Memory B cell (primary cell): ENCODE measurements around the gene MRTFA.

Experiments used
- ATAC-seq: fragments of 150-1000 bp; cut with Tn5 transposase; 2 replicates; pipeline ENCODE4 v1.10.0; 2021; ENCODE audit warnings: low read depth, mild to moderate bottlenecking, moderate library complexity
- DNase-seq, 2 donors: peaks; one replicate each; pipeline ENCODE4 v3.0.0; 2022; ENCODE audit warnings: low spot score in 2 of 2
- H3K27ac Mint-ChIP-seq: one replicate; pipeline ENCODE4 v1.8.0; 2022; ENCODE audit warnings: mild to moderate bottlenecking, moderate library complexity, mixed read lengths
- H3K27me3 Mint-ChIP-seq: one replicate; pipeline ENCODE4 v1.8.0; 2022; ENCODE audit warnings: mixed read lengths
- H3K36me3 Mint-ChIP-seq: one replicate; pipeline ENCODE4 v1.8.0; 2022; ENCODE audit warnings: mild to moderate bottlenecking, mixed read lengths
- H3K4me1 Mint-ChIP-seq: one replicate; pipeline ENCODE4 v1.8.0; 2022; ENCODE audit warnings: mixed read lengths
- H3K4me3 Mint-ChIP-seq: one replicate; pipeline ENCODE4 v1.8.0; 2022; ENCODE audit warnings: mild to moderate bottlenecking, moderate library complexity, mixed read lengths
- H3K9me3 Mint-ChIP-seq: one replicate; pipeline ENCODE4 v1.8.0; 2022; ENCODE audit warnings: mixed read lengths

Gene MRTFA

GRCh38 chr22:40450616-40451015, 185.9 kb downstream of the MRTFA start:
- Mint-ChIP-seq H3K36me3 (peaks cover 27% of the 10 kb centered on the region), H3K27ac (no peak overlapping the region), H3K4me1 (peaks cover 37% of the 10 kb centered on the region), H3K4me3 (no peak overlapping the region), H3K27me3 (no peaks in the 10 kb centered on the region), H3K9me3 (no peaks in the 10 kb centered on the region)
- ATAC-seq = no peak
- DNase-seq = no peak

GRCh38 chr22:40449676-40450035, 186.9 kb downstream of the MRTFA start:
- peaks cover 28% of the 10 kb centered on the region for H3K36me3 Mint-ChIP-seq
- no peaks in the 10 kb centered on the region for H3K9me3 Mint-ChIP-seq
- peaks cover 39% of the 10 kb centered on the region for H3K4me1 Mint-ChIP-seq
- H3K27ac Mint-ChIP-seq = no peak overlapping the region
- no peak overlapping the region for H3K4me3 Mint-ChIP-seq
- no peaks in the 10 kb centered on the region for H3K27me3 Mint-ChIP-seq
- ATAC-seq (no peak), DNase-seq (no peak)

GRCh38 chr22:40446203-40446602, 190.3 kb downstream of the MRTFA start:
- no peaks in the 10 kb centered on the region for H3K27me3 Mint-ChIP-seq
- no peak overlapping the region for H3K4me3 Mint-ChIP-seq
- H3K27ac Mint-ChIP-seq = peak overlapping the region; percentile 81
- no peaks in the 10 kb centered on the region for H3K9me3 Mint-ChIP-seq
- ATAC-seq (no peak), DNase-seq (no peak)
- H3K36me3 Mint-ChIP-seq = peaks cover 22% of the 10 kb centered on the region
- peaks cover 41% of the 10 kb centered on the region for H3K4me1 Mint-ChIP-seq

DNA sequence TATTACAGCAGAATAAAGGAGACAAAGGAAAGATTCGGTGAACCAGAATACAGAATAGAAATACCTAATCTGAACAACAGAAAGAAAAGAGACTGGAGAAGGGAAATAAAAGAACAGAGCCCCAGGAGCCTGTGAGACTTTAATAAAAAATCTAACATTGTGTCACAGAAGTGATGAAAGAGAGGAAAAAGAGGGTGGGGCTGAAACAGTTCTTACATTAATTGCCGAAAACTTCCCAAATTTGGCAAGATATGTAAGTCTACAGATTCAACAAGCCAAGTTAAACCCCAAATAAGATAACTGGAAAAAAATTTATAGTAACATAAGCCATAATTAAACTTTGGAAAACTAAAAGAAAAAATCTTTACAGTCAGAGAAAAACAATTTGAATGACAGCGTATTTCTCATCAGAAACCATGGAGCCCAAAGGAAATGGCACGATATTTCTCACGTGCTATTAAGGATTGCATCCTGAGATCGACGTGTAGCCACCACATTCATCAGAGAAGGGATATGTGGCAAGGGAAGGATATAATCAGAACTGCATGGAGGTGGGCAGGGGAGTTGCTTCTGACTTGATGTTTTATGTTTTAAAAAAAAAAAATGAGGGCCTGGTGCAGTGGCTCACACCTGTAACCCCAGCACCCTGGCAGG, 192.2 kb downstream of the MRTFA start:
- H3K27ac Mint-ChIP-seq = peak overlapping the region; percentile 22
- peaks cover 45% of the 10 kb centered on the region for H3K4me1 Mint-ChIP-seq
- peaks cover 24% of the 10 kb centered on the region for H3K36me3 Mint-ChIP-seq
- H3K27me3 Mint-ChIP-seq = no peaks in the 10 kb centered on the region
- no peak for ATAC-seq
- no peak overlapping the region for H3K4me3 Mint-ChIP-seq
- H3K9me3 Mint-ChIP-seq = no peaks in the 10 kb centered on the region
- DNase-seq = no peak

GRCh38 chr22:40443732-40444131, 192.8 kb downstream of the MRTFA start:
- no peaks in the 10 kb centered on the region for H3K9me3 Mint-ChIP-seq
- H3K27ac Mint-ChIP-seq = peak overlapping the region; percentile 22
- peaks cover 45% of the 10 kb centered on the region for H3K4me1 Mint-ChIP-seq
- no peaks in the 10 kb centered on the region for H3K27me3 Mint-ChIP-seq
- DNase-seq (no peak), ATAC-seq (peak; percentile 38)
- peaks cover 24% of the 10 kb centered on the region for H3K36me3 Mint-ChIP-seq
- no peak overlapping the region for H3K4me3 Mint-ChIP-seq

DNA sequence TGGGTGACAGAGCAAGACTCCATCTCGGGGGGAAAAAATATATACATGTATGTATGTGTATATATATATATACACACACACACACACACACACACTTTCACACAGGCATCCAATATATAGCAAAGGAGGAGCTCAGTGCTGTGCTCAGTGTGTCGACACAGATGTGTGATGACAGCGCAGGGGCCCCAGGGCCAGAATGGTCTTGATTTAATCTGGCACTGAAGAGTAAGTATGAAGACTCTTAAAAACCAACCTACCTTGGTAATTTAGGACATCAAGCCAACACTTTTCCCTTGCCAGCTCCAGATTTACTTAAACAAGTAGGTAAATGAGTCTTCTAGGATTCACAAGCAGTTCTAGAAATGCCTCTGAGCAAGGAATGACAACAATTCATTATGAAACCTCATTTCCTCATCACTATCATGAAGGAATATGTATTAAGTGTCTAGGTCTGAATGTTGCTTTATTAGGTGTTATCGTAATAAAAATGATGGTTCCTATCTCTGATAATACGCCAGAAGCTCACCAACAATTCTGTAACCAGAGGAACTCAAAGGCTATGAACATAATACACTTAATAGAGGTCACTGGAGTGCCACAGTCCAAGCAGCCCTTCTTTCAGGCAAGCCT, 194.6 kb downstream of the MRTFA start:
- Mint-ChIP-seq H3K4me1 (peaks cover 52% of the 10 kb centered on the region), H3K27me3 (no peaks in the 10 kb centered on the region), H3K36me3 (peaks cover 22% of the 10 kb centered on the region), H3K27ac (peak overlapping the region; percentile 73), H3K9me3 (no peaks in the 10 kb centered on the region), H3K4me3 (no peak overlapping the region)
- no peak for ATAC-seq
- DNase-seq = no peak

DNA sequence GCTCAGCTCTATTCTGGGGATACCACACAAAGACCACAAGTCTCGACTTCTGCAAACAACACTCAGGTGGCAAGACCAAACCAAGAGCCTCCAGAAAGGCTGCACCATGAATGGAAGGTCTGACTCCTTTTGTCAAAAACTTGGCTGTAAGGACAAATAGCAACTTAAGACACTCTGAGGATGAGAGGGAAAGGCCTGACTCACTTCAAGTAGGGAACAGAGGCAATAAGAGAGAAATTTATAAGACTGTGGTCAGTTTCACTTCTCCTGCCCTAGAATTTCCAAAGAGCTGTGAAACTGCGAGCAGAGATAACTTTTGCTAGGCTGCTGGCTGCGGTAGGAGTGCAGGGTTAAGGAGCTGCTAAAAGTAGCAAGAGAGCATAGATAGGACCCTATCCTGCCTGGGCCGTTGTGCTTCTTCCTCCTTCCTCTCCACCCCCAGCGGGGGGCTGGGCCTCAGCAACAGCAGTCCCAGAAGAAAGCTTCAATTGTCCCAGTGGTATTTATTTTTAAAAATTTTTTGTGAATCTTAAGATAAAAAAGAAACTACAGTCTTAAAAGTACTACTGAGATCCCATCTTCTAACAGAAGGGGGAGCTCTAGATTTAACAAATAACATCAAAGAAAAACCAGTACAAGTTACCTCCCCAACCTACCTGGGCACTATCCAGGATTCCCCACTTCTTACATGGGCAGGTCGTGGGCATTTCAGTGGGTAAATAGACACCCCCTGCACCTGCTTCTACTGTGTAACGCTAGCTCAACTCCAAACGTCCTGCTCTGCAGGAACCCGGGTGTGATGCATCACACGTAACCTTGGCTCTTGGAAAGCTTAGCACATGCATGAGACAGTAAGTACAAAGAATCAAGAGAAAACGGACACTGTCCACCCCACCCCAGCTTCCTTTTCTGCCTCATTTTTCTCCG, 199.8 kb downstream of the MRTFA start:
- H3K9me3 Mint-ChIP-seq = no peaks in the 10 kb centered on the region
- H3K27me3 Mint-ChIP-seq = no peaks in the 10 kb centered on the region
- peaks cover 62% of the 10 kb centered on the region for H3K4me1 Mint-ChIP-seq
- peaks cover 6% of the 10 kb centered on the region for H3K36me3 Mint-ChIP-seq
- H3K27ac Mint-ChIP-seq = peak overlapping the region; percentile 92
- ATAC-seq (peak; percentile 79), DNase-seq (peak; percentile 49)
- peak overlapping the region; percentile 68 for H3K4me3 Mint-ChIP-seq

- ATAC-seq = no peak
- Mint-ChIP-seq H3K36me3 (peaks cover 7% of the 10 kb centered on the region), H3K4me3 (peak overlapping the region; percentile 68), H3K4me1 (peaks cover 56% of the 10 kb centered on the region), H3K27ac (peak overlapping the region; percentile 92), H3K27me3 (no peaks in the 10 kb centered on the region), H3K9me3 (no peaks in the 10 kb centered on the region)
- no peak for DNase-seq
These were observed 201.8 kb downstream of the MRTFA start for GRCh38 chr22:40434745-40435144.

GRCh38 chr22:40434106-40434505, 202.4 kb downstream of the MRTFA start:
- Mint-ChIP-seq H3K27me3 (no peaks in the 10 kb centered on the region), H3K4me1 (peaks cover 55% of the 10 kb centered on the region), H3K9me3 (no peaks in the 10 kb centered on the region), H3K4me3 (peak overlapping the region; percentile 2), H3K36me3 (peaks cover 12% of the 10 kb centered on the region), H3K27ac (no peak overlapping the region)
- no peak for DNase-seq
- ATAC-seq = no peak

DNA sequence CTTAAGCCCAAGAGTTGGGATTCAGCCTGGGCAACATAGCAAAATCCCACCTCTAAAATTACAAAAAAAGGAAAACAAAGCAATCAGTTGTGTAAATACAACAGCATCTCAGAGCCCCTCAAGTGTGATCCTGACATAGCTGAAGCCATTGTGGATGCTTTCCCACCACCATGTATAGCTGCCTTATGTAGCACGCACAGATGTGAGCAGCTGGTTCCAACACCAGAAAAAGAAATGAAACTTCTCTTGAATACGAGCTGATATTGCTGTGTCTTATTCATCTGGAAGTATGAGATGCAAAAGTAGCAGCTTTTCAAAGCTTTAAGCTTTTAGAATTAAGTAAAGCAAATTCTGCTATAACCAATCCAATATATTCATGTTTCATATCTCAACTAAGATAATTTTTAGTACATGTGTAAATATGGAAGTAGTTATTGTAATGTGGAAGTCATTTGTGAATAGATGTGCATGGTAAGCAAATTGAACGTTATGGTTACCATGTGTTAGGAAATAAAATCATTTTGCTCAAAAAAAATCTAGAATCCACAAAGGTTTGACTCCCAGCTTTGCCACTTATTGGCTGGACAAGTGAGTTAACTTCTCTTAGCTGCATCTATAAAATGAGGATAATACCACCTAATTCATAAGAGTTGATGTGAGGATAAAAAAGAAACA, 203.0 kb downstream of the MRTFA start:
- Mint-ChIP-seq H3K36me3 (peaks cover 17% of the 10 kb centered on the region), H3K4me1 (peaks cover 59% of the 10 kb centered on the region), H3K4me3 (no peak overlapping the region), H3K27ac (peak overlapping the region; percentile 38), H3K9me3 (no peaks in the 10 kb centered on the region), H3K27me3 (no peaks in the 10 kb centered on the region)
- DNase-seq = no peak
- no peak for ATAC-seq

DNA sequence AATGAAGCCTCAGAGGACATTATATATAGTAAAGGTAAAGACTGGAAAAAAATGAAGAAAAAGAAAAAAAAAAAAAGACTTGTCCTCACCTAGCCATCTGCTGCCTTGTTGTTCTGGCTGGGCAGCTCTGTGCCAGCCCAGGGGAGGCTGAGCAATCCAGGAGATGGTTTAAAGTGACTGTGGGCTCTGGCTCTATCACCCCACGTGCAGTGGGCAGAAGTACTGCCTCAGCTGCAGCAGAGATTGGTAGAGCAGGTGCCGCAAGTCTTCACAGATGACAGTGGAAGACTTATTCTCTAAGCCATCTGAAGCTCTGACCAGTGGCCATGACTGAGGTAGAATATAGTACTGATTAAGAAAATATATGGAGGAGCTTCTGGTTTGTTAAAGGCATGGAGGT, 203.9 kb downstream of the MRTFA start:
- H3K27ac Mint-ChIP-seq = peak overlapping the region; percentile 38
- no peaks in the 10 kb centered on the region for H3K27me3 Mint-ChIP-seq
- no peak for ATAC-seq
- H3K9me3 Mint-ChIP-seq = no peaks in the 10 kb centered on the region
- H3K4me3 Mint-ChIP-seq = no peak overlapping the region
- no peak for DNase-seq
- peaks cover 18% of the 10 kb centered on the region for H3K36me3 Mint-ChIP-seq
- peaks cover 53% of the 10 kb centered on the region for H3K4me1 Mint-ChIP-seq

DNA sequence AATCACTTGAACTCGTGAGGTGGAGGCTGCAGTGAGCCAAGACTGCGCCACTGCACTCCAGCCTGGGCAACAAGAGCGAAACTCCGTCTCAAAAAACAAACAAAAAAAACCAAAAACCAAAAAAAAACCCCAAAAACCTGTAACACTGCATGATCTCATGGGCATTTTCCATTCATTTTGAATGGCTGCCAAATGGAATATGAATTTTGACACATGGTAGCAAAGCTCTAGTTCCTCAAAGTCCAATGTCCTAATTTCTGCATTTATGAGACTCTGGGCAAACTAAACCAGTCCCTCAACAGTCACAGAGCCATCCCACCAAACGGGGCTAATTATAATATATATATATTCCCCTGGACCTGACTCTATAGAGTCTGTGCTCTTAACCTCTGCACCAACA, 204.4 kb downstream of the MRTFA start:
- H3K27me3 Mint-ChIP-seq = no peaks in the 10 kb centered on the region
- H3K4me3 Mint-ChIP-seq = no peak overlapping the region
- no peak overlapping the region for H3K27ac Mint-ChIP-seq
- peaks cover 18% of the 10 kb centered on the region for H3K36me3 Mint-ChIP-seq
- H3K4me1 Mint-ChIP-seq = peaks cover 53% of the 10 kb centered on the region
- DNase-seq (no peak), ATAC-seq (no peak)
- no peaks in the 10 kb centered on the region for H3K9me3 Mint-ChIP-seq

DNA sequence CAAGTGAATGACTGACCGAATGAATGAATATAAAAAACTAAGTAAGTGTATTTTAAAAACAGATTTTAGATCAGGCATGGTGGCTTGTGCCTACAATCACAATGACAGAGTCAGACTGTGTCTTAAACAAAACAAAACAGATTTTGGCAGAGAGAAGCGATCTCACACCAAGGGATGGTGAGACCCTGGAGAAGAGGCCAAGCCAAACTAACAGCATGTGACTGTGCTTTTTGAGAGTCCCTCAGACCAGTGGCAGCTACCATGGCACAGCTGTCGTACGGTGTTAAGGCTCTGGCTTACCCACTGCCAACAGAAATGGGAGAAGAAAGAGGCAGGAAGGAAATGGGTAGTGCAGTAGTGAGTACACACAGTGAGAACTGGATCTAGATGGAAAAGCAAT, 205.5 kb downstream of the MRTFA start:
- no peaks in the 10 kb centered on the region for H3K9me3 Mint-ChIP-seq
- H3K36me3 Mint-ChIP-seq = peaks cover 27% of the 10 kb centered on the region
- H3K4me3 Mint-ChIP-seq = no peak overlapping the region
- H3K4me1 Mint-ChIP-seq = peaks cover 47% of the 10 kb centered on the region
- no peaks in the 10 kb centered on the region for H3K27me3 Mint-ChIP-seq
- peak overlapping the region; percentile 76 for H3K27ac Mint-ChIP-seq
- DNase-seq (no peak), ATAC-seq (no peak)

DNA sequence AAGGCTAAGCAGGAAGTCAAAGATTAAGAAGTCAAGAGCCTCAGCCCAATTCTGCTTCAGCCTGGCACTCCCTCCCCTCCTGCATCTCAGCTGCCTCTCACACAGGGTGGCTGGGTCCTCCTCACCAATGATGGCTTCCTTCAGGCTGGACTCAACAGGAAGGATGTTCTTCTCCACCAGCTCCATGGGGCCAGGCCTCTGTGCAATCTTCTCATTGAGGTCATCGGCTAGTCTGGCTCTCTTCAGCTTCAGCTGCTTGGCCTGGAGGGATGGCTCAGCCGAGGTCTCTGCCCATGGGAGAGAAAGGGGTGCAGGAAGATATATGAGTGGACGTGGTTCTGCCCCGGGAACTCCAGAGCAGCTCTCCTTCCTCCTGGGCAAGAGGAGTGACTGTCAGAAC, 207.0 kb downstream of the MRTFA start:
- peaks cover 37% of the 10 kb centered on the region for H3K4me1 Mint-ChIP-seq
- H3K4me3 Mint-ChIP-seq = no peak overlapping the region
- ATAC-seq = no peak
- no peaks in the 10 kb centered on the region for H3K27me3 Mint-ChIP-seq
- no peaks in the 10 kb centered on the region for H3K9me3 Mint-ChIP-seq
- H3K36me3 Mint-ChIP-seq = peaks cover 31% of the 10 kb centered on the region
- no peak overlapping the region for H3K27ac Mint-ChIP-seq
- DNase-seq = no peak
